Astrocyte of the cerebellum (primary cell): ENCODE measurements around the gene COPZ2.
"Not testable (repeated sequence)": the region's sequence is repeated elsewhere in the genome, so short reads cannot be mapped to it uniquely, and the experiment has no call there.

Source experiments
- DNase-seq: peaks from one replicate; pipeline ENCODE4 v3.0.0-alpha.2; 2011; ENCODE audit warnings: low read depth
- H3K4me3 ChIP-seq: 2 replicates; pipeline ENCODE4 v1.5.1; 2011; ENCODE audit warnings: mild to moderate bottlenecking, low read depth, low read length, moderate library complexity
- CTCF ChIP-seq: IDR thresholded peaks from 2 replicates; pipeline ENCODE4 v1.5.1; 2012; ENCODE audit warnings: low read length, low read depth, moderate library complexity, mild to moderate bottlenecking; ENCODE audit errors: missing control alignments
- in situ Hi-C: cut with HindIII; loops from 2 replicates; pipeline ENCODE4 v1.10.0; 2017; ENCODE audit warnings: low sequenced_read_pairs

COPZ2 gene

DNA sequence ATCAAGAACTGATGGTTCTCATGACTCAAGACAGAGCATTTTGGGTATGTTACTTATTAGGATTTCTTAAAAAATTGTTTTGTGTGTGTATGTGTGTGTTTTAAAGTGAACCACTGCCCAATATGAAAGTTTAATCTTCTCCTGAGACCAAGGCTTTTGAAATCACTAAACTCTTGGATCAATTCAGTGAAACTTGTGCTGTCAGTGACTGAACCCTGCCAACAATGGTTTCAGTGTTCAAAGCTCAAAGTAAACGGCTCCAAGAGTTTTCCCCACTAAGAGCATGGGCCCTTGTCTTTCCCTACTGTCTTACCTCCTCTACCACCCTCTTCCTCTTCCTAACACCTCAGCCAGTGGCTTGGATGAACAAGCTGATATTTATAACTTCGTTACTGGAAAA lies 32.6 kb upstream of the COPZ2 start:
- in situ Hi-C loops = no loop called here
- H3K4me3 ChIP-seq = no peak overlapping the region
- no peak for DNase-seq
- no peak for TF ChIP-seq CTCF

DNA sequence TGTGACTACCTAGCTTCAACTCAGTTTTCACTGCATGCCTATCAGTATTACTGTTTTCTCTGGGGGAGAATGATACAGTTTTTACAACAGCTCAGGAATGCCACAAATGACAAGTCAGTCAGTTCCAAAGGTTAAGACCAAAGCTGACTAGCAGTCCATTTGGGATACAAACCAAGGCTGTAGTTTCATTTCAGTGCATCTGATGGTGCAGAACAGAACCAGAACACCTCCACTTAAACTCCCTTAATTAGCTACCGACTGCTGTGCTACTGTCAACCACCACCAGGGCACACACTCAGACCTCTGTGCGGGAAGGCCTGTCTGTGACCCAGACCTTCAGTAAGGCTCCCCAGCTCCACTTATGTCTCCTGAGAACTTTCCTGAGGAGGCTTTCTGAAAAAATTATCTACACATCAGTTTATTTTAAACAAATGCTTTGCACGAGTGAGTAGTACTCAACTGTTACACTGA lies 30.9 kb upstream of the COPZ2 start:
- no peak overlapping the region for H3K4me3 ChIP-seq
- peak; percentile 58 for TF ChIP-seq CTCF
- no peak for DNase-seq
- in situ Hi-C loops = no loop called here

DNA sequence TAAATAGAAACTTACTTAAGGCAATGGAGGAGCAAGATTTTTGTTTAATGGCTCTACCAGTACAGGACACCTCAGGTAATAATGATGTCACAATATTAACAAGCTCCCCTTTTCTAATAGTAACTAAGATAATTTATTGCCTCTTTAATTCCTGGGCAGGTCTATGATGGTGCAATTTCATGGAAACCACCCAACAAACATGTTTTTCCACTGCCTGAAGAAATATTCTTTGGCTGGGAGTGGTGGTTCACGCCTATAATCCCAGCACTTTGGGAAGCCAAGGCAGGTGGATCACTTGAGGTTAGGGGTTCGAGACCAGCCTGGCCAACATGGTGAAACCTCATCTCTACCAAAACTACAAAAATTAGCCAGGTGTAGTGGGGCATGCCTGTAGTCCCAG lies 30.2 kb upstream of the COPZ2 start:
- DNase-seq, in situ Hi-C loops, H3K4me3 ChIP-seq: not testable (repeated sequence)

DNA sequence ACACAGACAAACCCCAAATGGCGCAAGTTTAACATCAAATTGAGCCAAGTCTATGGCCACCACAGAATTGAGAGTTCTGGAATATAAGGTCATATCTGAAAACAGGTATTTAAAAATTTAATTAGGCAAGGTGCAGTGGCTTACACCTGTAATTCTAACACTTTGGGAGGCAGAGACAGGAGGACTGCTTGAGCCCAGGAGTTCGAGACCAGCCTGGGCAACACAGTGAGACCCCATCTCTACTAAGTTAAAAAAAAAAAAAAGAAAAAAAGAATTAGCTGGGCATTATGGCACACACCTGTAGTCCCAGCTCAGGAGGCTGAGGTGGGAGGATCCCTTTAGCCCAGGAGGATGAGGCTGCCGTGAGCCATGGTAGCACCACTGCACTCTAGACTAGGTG lies 29.6 kb upstream of the COPZ2 start:
- no peak for DNase-seq
- in situ Hi-C loops = no loop called here
- TF ChIP-seq CTCF = no peak
- H3K4me3 ChIP-seq = no peak overlapping the region

GRCh38 chr17:48066656-48067055 lies 29.1 kb upstream of the COPZ2 start:
- in situ Hi-C loops = no loop called here
- DNase-seq = no peak
- no peak overlapping the region for H3K4me3 ChIP-seq
- no peak for TF ChIP-seq CTCF

DNA sequence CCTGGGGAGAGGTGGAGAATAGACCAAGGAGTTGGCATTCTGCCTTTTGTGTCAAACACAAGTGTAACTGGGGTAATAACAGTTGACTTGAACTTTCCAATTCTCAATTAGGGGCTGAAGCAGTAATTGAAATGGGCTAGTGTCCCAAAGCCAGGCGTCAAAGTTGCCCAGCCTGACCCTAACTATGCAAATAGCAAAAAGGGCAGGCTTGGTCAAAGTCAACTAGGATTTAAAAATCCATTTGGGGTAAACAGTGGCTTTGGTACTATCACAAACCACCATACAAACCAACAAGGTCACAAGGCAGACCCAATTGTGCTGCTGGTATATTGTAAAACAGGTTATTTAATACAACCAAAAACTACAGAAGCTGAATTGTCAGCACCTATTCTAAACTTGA lies 28.6 kb upstream of the COPZ2 start:
- no peak for DNase-seq
- no peak overlapping the region for H3K4me3 ChIP-seq
- in situ Hi-C loops = no loop called here
- TF ChIP-seq CTCF = no peak

GRCh38 chr17:48064638-48065037 lies 27.0 kb upstream of the COPZ2 start:
- TF ChIP-seq CTCF = no peak
- DNase-seq = no peak
- H3K4me3 ChIP-seq = no peak overlapping the region
- in situ Hi-C loops = no loop called here
